GM18858 (cell line): Measurements from ENCODE around the gene PPIE.
"Not testable (repeated sequence)": the region's sequence is repeated elsewhere in the genome, so short reads cannot be mapped to it uniquely, and the experiment has no call there.

Experiments used
- ATAC-seq: cut with Tn5 transposase; IDR thresholded peaks from one replicate; pipeline ENCODE4 v1.9.1; 2021; ENCODE audit not compliant: unreplicated experiment

Gene PPIE

GRCh38 chr1:39757501-39757900 is 18.8 kb downstream of the PPIE start:
- no peak for ATAC-seq

- ATAC-seq: no peak
These were observed 20.1 kb downstream of the PPIE start for GRCh38 chr1:39758556-39759435.

- ATAC-seq: no peak
These were observed 20.7 kb downstream of the PPIE start for GRCh38 chr1:39759436-39759726.

GRCh38 chr1:39760074-39761008 is 21.7 kb downstream of the PPIE start:
- no peak for ATAC-seq

GRCh38 chr1:39761016-39761415 is 22.3 kb downstream of the PPIE start:
- ATAC-seq: no peak

DNA sequence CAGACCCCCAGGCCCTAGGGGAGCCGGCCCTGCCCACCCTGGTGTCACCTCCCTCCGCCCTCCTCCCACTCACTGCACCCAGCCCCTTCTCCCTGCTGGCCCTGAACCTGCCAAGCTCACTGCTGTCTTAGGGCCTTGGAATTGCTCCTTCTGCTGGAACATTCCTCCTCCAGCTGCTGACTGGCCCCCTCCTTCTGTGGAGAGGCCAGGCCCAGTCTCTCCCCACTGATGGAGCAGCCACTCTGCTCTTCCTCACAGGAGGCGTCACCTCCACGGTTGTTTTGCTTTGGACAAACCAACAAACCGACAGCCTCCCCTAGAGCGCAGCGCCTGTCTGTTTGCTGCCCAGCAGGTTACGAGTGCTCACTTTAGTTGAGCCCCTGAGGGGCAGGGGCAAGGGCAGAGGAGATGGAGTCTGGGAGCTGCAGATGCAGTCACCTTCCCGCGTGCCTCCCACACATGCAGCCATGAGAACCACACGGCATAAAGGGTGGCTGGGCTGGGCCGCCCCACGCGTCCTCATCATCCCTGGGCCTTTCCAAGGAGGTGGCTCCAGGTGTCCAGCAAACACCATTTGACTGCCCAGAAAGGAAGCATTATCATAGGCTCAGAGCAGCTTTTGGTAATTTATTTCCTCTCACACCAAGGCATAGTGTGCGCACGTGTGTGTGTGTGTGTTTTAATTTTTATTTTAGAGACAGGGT is 23.0 kb downstream of the PPIE start:
- ATAC-seq: no peak

DNA sequence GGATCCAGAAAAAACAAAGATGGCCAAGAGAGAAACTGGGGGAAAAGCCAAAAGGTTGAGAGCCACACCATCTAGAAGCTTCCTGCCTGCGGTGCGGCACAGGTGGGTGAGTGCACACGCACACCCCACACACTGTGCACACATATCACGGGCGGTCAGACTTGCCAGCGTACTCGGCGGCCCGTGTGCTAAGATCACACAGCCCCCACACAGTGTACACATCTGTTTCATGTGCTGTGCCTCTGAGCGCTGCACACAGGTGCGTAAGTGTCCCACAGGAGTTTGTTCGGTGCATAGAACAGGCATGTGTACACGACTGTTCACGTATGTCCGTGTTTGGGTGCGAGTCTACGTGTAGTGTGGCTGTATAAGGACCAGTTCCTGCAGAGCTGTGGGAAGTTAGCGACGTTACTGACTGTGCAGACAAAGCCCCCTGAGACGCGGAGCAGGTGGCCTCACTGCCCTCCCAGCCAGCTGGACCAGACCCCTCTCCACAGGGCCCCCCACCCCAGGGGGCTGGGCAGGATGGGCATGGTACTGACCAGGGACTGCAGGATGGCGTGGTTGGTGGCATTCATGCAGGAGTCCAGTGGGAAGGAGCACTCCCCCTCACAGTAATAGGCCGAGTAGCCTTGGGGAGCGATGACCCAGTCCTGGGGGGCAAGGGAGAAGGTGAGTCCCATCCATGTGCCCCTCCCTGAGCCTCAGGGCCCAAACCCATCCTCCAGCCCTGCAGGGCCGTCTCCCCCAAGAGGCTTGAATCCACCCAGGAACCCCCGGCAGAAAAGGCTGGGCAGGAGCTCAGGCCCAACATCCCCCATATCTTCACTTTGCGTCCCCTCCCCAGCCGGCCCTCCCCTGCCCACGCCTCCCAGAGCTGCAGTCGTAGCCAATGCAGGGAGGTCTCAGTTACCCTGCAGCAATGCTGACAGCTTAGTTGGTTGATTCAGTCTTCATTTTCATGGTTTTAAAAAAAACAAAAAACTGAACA is 24.2 kb downstream of the PPIE start:
- ATAC-seq: no peak

DNA sequence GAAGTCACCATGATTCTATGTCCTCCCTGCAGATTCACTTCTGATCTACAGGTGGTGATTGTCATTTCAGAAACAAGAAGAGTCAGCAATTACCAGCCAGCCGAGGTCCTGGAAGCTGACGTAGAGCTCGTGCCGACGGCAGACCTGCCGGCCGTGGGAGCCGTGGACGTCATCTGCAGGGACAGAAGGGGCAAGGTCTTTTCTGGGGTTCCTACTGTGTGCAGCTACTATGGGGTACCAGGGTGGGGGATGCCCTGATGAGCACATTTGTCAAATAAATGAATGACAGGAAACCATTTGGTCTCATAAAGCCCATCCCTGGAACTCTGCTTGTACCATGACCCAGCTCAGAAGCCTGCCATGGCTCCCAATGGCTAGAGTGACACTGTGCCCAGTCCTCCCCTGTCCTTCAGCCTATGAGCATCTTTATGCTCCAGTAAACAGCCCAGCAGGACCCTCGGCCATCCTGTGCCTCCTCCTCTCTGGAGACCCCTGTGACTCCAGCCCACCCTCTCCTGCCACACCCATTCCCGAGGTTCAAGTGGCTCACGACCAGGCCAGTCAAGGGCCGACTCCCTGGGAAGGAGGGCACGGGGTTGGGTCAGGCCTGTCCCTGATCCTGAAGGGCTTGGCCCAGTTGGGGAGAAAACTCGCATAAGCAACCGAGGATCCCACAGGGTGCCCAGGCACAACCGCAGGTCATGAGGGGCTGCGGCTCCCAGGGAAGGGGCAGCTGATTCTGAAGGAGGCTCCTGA is 25.1 kb downstream of the PPIE start:
- not testable (repeated sequence) for ATAC-seq

DNA sequence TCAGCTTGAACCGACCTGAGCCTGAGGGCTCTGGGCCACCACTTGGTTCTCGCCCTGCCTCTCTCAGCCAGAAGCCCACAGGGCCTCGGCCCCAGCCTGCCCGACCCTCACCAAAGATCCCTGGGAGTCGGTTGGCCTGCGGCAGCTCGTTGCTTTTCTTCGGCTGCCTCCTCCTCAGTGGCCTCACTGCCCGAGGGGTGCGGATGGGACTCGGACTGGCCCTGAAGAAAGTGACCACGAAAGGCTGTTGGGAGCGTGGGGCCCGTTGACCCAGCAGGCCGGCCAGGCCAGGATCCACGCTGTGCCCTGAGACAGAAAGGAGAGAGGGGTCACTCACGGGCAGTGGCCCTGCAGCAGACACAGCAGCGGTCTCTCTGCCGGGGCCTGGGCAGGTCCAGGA is 25.8 kb downstream of the PPIE start:
- ATAC-seq: not testable (repeated sequence)

DNA sequence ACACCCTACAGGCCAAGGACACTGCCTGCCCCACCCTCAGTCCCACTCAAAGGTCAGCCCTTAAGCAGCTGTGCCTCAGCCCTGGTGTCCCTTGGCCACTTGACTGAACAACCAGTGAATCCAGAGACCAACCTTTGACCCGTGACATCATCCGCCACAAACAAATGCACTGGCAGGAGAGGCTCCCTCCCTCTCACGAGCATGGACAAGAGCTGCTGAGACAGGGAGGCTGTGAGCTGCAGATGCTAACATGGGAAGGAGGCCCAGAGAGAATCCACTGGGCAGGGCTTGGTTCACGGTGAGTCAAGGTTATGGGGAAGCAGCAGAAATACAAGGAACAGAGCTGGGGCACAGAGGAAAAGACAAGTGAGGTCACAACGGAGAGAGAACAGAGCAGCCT is 27.8 kb downstream of the PPIE start:
- ATAC-seq: not testable (repeated sequence)

DNA sequence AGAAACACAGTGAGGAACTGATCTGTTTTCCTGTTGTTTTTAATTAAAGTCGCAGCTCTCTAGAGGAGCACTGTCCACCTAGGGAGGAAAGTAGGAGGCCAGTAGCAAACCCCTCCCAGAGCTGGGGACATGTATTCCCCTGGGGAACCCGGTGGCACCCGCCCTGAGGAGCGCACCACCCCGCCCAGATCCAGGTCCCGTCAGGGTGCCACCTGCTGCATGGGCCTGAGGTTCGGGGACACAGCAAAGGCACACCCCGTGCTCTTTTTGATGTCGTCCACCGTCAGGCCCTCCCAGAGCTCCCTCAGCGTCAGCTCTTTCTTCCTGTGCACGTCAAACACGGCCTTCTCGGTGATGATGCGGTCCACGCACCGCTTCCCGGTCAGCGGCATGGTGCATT is 30.8 kb downstream of the PPIE start:
- not testable (repeated sequence) for ATAC-seq

- not testable (repeated sequence) for ATAC-seq
These were observed 31.7 kb downstream of the PPIE start for GRCh38 chr1:39770100-39771021.

GRCh38 chr1:39771022-39771532 is 32.4 kb downstream of the PPIE start, which contains the start of gene OXCT2:
Gene OXCT2 (minus strand): TSS chr1:39771348. CDS start chr1:39771255, 93 bp downstream.
- ATAC-seq: not testable (repeated sequence)

- not testable (repeated sequence) for ATAC-seq
These were observed 34.8 kb downstream of the PPIE start for GRCh38 chr1:39773369-39773979.

DNA sequence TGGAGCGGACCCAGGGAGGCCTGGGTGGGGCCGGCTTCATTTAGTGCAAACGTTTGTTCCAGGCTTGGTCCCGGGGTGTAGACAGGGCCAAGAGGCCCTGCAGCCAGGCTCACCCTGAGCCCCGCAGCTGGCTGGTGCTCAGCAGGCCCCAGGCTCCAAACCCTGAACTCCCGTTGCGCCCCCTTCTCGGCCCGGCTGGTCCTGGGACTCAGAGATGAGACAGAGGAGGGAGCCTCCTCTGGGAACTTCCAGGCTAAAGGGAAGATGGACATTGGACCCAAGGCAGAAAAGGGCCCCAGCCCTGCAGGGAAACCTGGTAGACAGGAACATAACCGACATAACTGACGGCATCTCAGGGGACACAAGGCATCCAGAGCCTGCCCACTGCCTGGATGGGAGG is 36.5 kb downstream of the PPIE start:
- not testable (repeated sequence) for ATAC-seq

DNA sequence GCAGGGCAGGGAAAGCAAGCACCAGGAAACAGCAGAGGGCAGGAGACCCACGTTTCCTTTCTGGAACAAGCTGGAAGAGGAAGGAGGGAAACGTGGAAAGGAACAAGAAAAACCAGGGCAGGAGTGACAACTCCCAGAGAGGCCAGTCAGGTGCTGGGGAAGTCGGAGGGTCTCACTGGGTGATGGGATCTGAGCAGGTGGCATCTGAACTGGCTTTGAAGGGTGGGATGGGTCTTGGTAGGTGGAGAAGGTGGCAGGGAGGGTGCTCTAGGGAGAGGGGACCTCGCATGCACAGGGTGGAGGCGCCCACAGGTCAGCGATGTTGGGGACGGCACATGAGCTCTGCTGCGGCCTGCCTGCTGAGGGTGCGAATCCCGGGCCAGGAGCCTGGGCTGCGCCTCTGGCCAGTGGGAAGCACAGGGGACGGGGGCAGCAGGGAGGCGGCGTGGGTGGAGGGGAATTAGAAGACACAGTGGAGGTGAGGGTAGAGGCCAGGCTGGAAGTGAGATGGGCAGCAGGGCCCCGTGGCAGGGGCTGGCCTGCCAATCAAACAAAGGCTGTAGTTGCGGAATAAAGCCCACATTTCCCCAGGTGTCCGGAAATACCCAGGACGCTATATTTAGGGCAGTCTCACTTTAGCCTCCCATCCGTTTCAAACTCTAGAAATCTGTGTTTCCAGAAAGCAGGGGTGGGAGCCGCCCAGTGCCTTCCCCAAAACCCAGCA is 37.2 kb downstream of the PPIE start:
- not testable (repeated sequence) for ATAC-seq

- no peak for ATAC-seq
These were observed 37.7 kb downstream of the PPIE start for GRCh38 chr1:39776400-39776713.
